HCEC 1CT (cell line): ENCODE data around the gene TRIM29.
"Not testable (repeated sequence)": the region's sequence is repeated elsewhere in the genome, so short reads cannot be mapped to it uniquely, and the experiment has no call there.

ENCODE experiments used
- DNase-seq: peaks from one replicate; pipeline ENCODE4 v3.0.0-alpha.2; 2017

The TRIM29 gene

DNA sequence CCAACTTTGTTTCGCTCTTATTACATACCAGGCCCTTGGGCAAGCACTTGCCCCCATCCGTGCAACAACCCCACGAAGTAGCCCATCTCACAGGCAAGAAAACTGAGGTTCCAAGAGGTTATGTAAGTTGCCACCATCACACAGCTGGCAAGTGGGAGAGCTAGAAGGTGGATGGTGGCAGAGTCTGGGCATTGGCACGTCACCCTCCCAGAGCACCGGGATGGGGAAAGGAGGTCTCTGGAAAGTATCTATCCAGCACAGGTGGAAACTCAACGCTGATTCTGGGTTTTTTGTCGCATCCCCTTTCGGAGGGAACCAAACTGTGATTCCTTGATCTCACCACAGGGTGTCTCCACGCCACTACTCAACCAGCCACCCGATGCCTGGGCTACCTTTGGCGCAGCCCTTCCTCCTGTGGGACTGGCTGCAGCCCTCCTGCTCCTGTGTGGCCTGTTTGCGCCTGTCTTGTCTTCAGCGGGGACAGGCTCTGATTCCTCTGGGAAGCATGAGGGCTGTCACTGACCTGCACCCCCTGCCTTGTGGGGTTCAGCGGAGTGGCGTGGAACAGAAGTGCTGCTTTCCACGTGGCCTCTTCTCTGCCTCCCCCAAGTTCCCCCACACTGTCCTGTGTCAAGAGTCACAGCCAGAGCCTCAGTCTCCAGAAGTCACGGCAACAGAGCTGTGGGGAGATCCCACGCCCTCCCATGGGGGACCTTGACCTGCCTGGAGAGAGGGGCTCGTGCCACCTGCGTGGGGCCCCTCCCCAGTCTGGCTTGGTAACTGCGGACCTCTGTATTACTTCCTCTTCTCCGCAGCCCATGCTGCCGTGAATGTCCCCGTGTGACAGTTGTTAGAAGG is 34.4 kb upstream of the TRIM29 start:
- peak; percentile 57 for DNase-seq

DNA sequence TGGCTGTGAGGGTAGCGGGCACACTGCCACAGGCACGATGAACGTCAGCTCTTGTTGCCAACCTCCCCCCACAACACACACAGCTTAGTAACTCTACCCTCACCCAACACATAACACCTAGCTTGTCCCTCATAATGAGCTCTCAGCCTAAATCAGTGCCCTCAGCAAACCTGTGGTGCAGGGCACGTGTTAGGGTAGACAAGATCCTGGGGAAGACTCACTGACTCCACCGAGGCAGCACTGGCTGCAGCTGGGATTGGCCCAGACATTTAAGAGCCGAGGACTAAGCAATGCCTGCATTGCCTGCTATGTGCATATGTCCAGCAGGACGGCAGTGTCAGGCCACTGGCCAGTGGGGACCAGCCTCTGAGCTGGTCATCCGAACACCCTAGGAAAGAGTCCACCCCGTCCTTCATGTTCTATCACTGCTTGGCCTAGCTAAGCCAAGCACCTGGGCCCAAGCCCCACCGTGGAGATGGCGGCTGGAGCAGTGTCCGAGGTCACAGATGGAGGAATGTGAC is 32.9 kb upstream of the TRIM29 start:
- no peak for DNase-seq

DNA sequence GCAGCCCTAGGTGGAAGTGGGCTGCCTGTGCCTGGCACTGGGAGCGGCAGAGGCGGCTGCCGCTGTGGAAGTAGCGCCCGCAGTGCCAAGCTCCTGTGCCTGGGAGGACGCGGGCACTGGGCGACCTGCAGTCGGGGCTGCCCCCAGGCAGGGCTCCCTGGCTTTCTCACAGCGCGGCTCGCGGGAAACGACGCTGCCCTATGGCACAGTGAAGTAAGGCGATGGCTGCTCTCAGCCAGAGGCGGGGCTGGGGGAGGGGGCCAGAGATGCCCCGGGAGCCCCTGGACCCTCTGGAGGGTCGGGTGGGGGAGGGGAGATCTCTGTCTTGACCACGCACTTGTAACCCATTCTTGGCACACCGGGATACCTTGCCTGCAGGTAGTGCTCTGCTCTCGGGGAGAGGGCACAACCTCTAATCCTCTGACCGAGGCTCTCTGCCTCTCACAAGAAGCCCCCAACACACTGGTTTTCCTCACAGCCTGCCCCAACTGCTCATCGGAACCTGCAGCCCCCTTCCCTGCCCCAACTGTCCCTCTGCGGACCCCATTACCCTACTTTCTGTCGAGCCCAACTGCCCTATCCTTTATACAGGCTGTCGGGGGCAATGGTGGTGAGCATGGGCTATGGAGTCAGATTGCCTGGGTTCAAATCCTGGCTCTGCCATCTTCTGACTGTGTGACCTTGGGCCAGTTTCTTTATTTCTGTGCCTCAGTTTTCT is 32.2 kb upstream of the TRIM29 start:
- DNase-seq, result no peak

DNA sequence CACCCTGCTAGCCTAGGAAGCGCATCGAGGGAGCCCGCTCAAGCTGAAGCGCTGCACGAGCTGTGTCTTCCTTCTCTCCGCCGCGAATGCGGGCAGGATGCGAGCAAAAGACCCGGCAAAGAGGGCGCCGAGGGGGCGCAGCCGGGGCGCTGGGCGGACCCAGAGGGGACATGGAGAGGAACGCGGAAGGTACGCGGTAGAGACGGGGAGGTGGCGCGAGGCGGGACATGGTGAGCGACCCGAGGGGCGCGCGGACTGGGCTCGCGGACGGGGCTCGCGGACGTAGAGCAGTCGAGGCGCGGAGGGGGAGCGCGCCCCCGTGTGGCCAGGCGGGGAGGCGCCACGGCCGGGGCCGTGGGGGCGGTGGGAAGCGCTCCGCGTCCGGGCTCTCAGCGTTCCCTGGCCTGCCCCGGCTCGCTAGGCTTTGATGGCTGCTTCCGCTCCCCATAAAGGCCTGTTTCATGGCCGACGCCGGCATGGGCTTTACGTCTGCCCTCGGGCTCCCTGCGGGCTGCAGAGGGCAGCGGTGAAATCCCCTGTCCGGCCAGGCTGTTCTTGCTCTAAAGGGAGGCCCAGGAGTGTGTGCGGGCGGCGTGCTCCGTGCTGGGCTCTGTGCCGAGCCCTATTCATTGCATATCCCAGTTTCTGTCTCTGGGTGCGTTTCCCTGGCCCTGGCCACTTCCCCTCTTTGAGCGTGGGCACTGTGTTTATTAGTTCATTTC is 31.2 kb upstream of the TRIM29 start:
- DNase-seq, result peak; percentile 27

DNA sequence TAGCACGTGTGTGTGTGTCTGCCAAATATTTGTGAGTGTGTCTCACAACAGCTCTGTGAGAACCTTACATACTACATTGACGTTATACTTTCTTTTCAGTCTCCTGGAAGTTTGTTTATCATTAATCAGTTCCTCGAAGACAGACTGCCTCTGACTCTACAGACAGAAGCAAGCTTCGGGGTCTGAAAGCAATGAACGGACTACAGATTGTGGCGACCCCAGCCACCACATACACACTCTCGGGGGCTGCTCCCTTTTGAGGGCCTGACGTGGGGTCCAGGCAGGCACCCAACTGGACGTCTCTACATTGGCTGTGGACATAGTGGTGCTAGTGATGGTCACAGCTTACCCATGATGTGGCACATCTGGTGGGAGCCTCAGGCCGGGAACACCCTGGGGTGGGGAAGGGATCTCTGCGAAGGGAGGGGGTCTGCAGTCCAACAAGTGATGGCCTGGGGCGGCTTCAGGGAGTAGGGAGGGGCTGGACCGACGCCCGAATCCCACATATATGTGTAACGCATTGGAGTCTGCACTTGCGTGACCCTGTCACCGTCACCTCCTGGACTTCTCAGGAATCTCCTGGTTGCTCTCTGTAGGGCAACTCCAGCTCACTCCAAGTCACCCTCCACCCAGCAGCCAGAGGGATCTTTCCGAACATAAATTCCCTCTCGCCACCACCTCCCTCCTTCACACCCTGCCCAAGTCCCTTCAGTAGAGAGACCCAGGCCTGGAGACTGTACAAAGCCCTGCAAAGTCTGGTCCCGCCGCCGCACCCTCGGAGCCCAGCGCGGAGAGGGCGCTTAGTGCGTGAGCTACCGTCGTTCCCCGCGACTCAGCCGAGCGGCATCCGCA is 30.4 kb upstream of the TRIM29 start:
- DNase-seq, result no peak

DNA sequence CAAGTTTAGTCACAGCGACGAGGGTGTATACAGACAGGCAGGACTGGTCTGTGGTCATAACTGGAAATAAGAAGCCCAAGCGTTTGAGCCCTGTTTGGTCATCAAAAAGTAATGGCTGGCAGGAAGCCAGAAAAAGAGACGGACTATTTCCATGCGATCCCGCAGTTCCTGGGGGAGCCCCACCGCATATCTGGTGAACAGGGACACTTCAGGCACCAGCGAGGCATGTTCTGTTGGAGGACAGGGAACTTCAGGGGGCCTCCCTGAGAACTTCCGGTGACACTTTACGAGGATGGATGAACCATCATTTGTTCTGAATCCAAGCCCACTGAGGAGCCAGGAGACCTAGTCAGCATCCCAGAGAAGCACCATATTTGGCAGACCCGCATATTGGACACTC is 29.7 kb upstream of the TRIM29 start:
- DNase-seq, result no peak

DNA sequence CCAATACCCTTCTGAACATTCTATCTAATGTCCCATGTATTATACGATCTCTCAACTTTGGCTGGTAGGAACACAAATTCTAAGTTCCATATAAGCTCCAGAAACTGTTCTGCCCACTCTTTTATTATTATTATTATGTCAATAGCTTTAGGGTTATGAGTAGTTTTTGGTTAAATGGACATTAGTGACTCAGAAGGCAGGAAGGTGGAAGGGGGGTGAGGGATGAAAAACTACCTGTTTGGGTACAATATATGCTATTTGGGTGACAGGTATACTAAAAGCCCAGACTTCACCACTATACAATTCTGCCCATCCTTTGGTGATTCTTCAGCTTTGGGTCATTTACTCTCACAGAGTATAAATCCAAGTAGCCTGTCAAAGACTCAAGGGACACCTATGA is 22.5 kb upstream of the TRIM29 start:
- no peak for DNase-seq

DNA sequence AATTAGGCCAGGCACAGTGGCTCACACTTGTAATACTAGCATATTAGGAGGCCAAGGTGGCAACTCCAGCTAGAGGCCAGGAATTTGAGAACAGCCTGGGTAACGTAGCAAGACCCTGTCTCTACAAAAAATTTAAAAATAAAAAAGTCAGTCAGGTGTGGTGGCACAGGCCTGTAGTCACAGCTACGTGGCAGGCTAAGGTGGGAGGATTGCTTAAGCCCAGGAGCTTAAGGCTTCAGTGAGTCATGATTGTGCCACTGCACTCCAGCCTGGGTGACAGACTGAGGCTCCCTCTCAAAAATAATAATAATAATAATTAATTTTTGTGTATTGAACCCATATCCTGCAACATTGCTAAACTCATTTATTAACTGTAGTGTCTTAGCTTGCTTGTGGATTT is 15.3 kb upstream of the TRIM29 start:
- no peak for DNase-seq

DNA sequence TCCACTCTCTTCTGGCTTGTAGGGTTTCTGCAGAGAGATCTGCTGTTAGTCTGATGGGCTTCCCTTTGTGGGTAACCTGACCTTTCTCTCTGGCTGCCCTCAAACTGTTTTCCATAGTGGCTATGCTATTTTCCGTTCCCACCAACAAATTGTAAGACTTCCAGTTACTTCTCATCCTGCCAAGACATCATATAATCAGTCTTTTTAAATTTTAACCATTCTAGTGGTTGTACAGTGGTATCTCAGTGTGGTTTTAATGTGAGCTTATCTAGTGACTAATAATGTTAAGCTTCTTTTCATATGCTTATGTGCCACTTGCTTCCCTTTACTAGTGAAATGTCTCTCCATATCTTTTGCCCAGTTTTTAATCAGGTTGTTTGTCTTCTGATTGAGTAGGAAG is 13.6 kb upstream of the TRIM29 start:
- no peak for DNase-seq

DNA sequence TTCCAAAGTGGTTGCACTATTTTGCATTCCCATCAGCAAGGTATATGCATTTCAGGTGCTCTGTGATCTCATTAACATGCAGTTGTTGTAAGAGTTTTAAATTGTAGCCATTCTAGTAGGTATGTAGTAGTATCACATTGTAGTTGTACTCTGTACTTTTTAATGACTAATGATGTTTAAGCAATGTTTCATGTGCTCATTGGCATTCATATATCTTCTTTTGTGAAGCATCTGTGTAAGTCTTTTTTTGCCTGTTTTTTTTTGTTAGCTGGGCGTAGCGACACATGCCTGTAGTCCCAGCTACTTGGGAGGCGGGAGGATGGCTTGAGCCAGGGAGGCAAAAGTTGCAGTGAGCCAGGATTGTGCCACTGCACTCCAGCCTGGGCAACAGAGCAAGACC is 11.3 kb upstream of the TRIM29 start:
- DNase-seq, result no peak

DNA sequence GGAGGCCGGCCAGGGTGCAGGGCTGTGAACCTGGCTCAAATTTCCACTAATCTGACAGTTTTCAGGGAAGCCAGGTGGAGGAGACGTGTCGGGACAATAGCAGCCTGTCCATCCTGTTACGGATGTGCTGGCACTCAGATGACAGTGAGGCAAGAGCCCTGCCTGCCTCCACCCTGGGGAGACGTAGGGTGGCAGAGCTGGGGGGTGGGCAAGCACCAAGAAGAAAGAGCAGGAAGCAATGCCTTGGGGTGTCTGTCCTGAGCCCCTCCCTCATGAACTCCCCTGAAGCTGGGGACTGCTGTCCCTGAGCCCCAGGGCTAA is 10.0 kb upstream of the TRIM29 start:
- DNase-seq, result no peak

DNA sequence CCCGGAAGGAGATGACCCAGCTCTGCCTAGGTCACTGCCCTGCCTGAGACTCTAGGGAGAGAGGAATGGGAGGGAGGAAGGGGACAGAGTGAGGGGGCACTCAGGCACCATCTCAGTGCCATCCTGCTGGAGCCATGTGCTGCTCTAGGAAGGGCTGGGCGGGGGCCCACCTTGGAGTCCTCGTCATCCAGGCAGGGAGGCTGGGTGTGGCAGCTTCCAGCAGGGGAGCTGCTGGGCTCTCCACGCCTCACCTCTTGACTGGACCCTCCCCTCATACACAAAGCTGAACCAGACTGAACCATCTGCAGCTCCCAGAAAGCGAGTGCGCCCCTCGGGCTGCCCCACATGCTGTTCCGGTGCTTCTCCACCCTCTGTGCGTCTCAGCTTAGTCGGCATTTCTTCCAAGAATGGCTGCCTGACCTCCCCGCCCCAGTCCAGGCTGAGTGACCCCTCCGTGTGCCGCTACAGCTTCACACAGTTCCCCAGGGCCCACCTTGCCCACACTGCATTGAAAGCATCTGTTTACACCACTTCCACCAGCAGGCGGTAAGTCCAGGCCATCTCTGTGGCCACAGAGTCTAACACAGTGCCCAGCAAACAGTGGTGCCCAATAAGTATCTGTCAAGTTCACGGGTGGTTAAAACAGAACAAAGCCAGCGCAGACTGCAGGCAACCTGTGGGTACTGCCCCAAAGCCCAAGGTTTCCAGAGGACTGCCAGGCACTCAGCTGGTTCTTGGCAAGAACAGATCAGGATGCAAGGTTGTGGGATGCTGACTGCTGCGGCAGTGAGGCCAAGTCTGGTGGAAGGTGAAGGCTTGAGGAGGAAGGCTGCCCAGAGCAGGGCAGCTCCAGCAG is 9.4 kb upstream of the TRIM29 start:
- no peak for DNase-seq

DNA sequence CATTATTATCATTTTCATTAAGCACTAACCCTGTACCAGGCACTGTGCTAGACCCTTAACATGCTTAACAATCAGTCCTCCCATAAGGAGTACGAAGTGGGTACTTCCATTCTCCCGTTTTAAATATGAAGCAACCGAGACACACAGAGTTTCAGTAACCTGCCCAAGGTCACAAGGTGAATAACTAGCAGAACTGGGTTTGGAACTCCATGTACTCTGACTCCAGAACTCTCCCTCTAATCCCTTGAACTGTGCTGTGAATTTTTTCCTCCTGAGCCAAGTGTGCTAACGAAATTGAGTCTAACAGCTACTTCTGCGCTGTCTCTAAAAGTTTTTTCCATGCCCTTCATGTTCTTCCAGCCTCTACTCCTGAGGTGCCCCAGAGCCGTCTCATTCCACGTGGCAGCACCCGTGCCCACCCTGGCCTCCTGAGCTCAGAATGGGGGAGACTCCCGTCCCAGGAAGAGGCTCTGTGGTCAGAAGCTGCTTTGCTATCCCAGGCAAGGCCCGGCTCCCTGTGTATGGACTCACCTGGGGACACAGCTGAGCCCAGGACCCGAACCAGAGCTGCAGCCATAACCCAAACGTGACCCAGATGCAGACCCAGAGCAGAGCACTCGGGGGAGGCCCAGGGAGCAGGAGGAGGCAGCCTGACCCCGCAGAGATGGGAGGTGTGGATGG is 8.6 kb upstream of the TRIM29 start:
- DNase-seq, result no peak

DNA sequence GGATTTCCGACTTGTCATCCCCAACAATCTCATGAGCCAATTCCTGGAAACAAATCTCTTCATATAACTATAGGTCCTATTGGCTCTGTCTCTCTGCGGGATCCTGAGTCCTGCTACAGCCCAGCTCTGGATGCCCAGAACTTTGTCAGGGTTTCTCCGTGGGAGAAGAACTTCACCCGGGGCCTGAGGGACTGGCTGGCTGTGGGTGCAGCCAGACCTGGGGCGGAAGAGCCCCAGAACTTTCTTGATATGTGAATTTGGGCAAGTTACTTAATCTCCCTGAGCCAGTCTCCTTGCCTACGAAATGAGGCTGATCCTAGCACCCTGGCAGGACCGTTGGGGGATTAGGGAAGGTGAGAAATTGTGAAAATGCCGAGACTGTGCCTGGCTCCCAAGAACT is 6.6 kb upstream of the TRIM29 start:
- DNase-seq, result no peak

DNA sequence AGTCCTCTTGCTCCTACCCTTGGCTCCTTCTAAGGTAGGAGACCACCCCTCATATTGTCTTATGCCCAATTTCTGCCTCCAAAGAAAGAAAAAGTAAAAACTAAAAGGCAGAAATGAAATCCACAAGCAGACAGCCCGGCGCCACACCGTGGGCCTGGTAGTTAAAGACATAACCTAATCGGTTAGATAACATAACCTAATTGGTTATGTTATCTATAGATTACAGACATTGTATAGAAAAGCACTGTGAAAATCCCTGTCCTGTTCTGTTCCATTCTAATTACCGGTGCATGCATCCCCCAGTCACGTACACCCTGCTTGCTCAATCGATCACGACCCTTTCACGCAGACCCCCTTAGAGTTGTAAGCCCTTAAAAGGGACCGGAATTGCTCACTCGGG is 5.6 kb upstream of the TRIM29 start:
- DNase-seq, result not testable (repeated sequence)

DNA sequence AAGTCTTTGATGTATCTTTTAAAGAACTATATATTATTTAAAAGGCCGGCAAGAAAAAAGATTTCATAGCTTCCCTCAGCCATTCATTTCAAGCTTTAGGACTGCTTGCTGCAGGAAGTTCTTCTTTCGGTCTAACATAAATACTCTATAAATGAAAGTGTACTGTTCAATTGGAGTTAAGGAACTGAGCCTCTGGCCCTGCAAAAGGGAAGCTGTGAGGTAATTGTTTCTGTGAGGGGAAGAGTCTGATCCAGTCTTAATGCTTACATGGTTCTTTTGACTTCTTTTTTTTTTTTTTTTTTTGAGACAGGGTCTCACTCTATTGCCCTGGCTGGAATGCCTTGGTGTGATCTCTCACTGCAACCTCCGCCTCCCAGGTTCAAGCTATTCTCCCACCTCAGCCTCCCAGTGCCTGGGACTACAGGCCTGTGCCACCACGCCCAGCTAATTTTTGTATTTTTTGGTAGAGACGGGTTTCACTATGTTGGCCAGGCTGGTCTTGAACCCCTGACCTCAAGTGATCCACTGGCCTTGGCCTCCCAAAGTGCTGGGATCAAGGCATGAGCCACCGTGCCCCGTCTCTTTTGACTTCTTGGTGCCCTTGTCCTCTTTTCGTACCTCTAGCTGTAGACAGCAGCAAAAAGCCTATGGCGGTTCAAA is 4.7 kb upstream of the TRIM29 start:
- DNase-seq, result no peak

DNA sequence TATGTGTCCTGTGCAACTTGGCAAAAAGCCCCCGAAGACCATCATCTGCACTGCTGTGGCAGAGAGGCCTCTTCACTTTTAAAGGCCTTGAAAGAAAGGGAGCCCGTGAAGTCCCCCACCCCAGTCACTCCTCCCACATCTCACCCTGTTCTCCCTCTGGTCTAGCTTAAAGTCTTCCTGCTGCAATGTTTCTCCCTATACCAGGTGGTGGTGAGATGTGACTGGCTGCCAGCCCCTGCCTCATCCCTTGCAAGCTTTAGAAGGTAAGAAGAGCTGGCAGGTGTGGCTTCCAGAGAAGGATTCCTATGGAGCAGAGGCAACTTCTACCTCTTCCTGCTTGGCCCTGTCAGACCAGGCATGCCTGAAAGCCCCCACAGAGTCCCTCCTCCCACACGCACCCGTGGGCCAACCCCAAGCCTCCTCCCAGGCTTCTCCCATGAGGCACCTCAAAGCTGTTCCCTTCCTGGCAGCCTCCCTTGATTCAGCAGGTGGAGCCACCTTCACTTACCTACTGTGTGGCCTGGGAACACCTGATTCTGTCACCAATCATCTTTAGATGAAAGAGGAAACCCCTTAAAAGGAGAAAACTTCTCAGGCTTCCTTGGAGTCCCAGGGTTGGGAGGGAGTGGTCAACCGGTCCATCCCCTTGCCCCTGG is 4.0 kb upstream of the TRIM29 start:
- no peak for DNase-seq

DNA sequence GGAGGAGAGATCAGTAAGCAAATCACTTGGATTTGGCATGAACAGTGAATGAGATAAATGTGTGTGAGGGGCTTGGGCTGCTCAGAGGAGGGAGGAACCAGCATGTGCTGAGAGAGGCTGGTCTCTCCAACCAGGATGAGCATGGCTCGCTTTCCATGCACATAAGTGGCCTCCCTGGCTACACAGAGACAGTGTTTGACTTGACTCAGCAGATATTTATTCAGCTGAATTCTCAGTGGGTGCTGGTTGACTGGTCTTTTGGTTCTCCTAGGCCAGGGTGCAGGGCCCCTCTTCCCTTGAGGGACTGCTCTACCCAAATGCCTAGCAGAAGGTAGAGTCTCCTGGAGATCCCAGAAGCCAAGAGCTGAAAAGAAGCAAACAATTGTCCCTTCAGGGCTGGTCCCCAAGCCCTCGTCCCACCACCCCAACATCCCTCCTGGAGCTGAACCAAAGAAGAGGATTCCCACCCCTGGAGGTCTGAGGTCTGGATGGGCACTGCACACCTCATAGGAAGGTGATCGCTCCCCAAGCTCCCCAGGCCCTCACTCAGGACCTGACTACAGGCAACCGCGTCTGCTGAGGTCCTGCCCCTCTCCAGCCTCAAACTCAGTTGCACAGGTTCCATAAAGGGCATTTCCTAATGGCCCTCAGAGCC is 3.3 kb upstream of the TRIM29 start:
- no peak for DNase-seq

DNA sequence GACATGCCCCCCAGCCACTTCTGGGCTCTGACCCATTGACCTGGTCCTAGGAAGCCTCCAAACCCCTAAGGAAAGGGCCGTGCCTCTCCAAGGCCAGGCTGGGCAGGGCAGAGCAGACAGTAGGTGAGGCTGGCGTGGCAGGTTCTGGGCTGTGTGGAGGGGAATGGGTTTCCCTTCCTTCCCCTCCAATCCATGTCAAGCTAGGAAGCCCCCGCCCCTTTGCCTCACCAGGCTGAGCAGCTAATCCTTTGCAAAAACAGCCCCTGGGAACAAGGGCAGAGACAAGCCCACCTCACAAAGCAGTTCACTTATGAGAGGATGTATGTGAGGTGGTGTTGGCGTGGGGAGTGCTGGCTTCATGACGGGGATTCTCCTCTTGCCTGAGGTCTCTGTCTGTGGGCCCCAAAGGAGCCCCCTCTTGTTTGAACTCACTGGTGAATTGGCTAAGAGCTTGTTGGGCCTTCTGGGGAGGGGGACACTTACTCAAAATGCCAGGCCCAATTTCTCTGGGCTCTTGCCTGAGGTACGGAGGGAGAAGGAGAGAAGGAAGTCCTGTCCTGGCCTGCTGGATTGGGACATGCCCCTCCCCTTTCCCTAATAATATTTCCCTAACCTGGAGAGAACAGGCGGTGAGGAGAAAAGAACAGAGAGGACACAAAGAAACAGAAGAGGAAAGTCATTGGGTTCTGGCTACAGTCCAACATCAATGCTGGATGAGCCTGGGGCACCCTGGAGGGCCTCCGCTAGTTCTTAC is 1.6 kb upstream of the TRIM29 start:
- no peak for DNase-seq
